Measurements from ENCODE around the gene ZBED4. TPM values are rescaled to one million over a fixed set of nuclear protein-coding genes. Genes with fewer than 3 reads are reported as not detected.

ZBED4 gene
- total RNA-seq, 1 experiment from 2014 or later: 31.5 TPM

GRCh38 chr22:49918911-49919881, 65.6 kb downstream of the ZBED4 start:
- POLR2A ChIA-PET (ENCODE audit: low non-redundant PET): interaction anchor here (0.6 kb wide), 1 partner anchor 136 kb away, joined by 11 read pairs; no protein-coding TSS in a partner anchor
- peaks cover 17% of the 10 kb centered on the region for H3K4me1 ChIP-seq (ENCODE audit: insufficient read depth, low read length, poor library complexity, severe bottlenecking)
- H3K36me3 ChIP-seq (ENCODE audit: insufficient read depth, low read length, poor library complexity, severe bottlenecking): no peaks in the 10 kb centered on the region
- H3K9me3 ChIP-seq (ENCODE audit: low read depth, low read length, poor library complexity, severe bottlenecking): no peaks in the 10 kb centered on the region
- TF ChIP-seq CTCF (conservative IDR thresholded peaks at IDR 0.05; ENCODE audit: low read depth, low read length) (no peak), EZH2 (IDR thresholded peaks at IDR 0.05; ENCODE audit: borderline replicate concordance, low read depth, low read length, poor library complexity, severe bottlenecking) (no peak)
- peak overlapping the region; percentile 99 for H3K4me3 ChIP-seq (ENCODE audit: low read depth, low read length, poor library complexity, severe bottlenecking)
- no TSS peak for BruUV-seq (replicated peaks)
- intact Hi-C loops (cut with micrococcal nuclease; ENCODE audit: unreplicated experiment): loop anchor here (5.0 kb wide), 1 partner anchor 152 kb away; no protein-coding TSS in a partner anchor
- H3K27me3 ChIP-seq (replicated peaks; ENCODE audit: insufficient read depth, low read depth, low read length, poor library complexity): no peaks in the 10 kb centered on the region
- CTCF ChIA-PET: no interaction called here
- DNase-seq (ENCODE audit: low spot score): no peak
- peak overlapping the region; percentile 93 for H3K27ac ChIP-seq (ENCODE audit: low read depth, low read length, poor library complexity, severe bottlenecking)

- TF ChIP-seq EZH2 (IDR thresholded peaks at IDR 0.05; ENCODE audit: borderline replicate concordance, low read depth, low read length, poor library complexity, severe bottlenecking) (no peak), CTCF (conservative IDR thresholded peaks at IDR 0.05; ENCODE audit: low read depth, low read length) (no peak)
- Histone ChIP-seq H3K4me3 (ENCODE audit: low read depth, low read length, poor library complexity, severe bottlenecking) (no peak overlapping the region), H3K27me3 (replicated peaks; ENCODE audit: insufficient read depth, low read depth, low read length, poor library complexity) (no peaks in the 10 kb centered on the region), H3K9me3 (ENCODE audit: low read depth, low read length, poor library complexity, severe bottlenecking) (no peaks in the 10 kb centered on the region), H3K4me1 (ENCODE audit: insufficient read depth, low read length, poor library complexity, severe bottlenecking) (peaks cover 17% of the 10 kb centered on the region), H3K27ac (ENCODE audit: low read depth, low read length, poor library complexity, severe bottlenecking) (no peak overlapping the region), H3K36me3 (ENCODE audit: insufficient read depth, low read length, poor library complexity, severe bottlenecking) (no peaks in the 10 kb centered on the region)
- intact Hi-C loops (cut with micrococcal nuclease; ENCODE audit: unreplicated experiment): no loop called here
- ChIA-PET POLR2A (ENCODE audit: low non-redundant PET) (no interaction called here), CTCF (no interaction called here)
- DNase-seq (ENCODE audit: low spot score): no peak
- no TSS peak for BruUV-seq (replicated peaks)
Measured at GRCh38 chr22:49920859-49921258, 67.2 kb downstream of the ZBED4 start.

GRCh38 chr22:49921508-49922278, 68.0 kb downstream of the ZBED4 start:
- Histone ChIP-seq H3K4me1 (ENCODE audit: insufficient read depth, low read length, poor library complexity, severe bottlenecking) (peaks cover 17% of the 10 kb centered on the region), H3K27ac (ENCODE audit: low read depth, low read length, poor library complexity, severe bottlenecking) (no peak overlapping the region), H3K36me3 (ENCODE audit: insufficient read depth, low read length, poor library complexity, severe bottlenecking) (no peaks in the 10 kb centered on the region), H3K4me3 (ENCODE audit: low read depth, low read length, poor library complexity, severe bottlenecking) (no peak overlapping the region), H3K27me3 (replicated peaks; ENCODE audit: insufficient read depth, low read depth, low read length, poor library complexity) (no peaks in the 10 kb centered on the region), H3K9me3 (ENCODE audit: low read depth, low read length, poor library complexity, severe bottlenecking) (no peaks in the 10 kb centered on the region)
- POLR2A ChIA-PET (ENCODE audit: low non-redundant PET): no interaction called here
- no peak for DNase-seq (ENCODE audit: low spot score)
- intact Hi-C loops (cut with micrococcal nuclease; ENCODE audit: unreplicated experiment): no loop called here
- no peak for TF ChIP-seq EZH2 (IDR thresholded peaks at IDR 0.05; ENCODE audit: borderline replicate concordance, low read depth, low read length, poor library complexity, severe bottlenecking)
- TF ChIP-seq CTCF (conservative IDR thresholded peaks at IDR 0.05; ENCODE audit: low read depth, low read length): no peak
- CTCF ChIA-PET: no interaction called here
- BruUV-seq (replicated peaks): no TSS peak

Measured in A673 (cell line).